ENCODE results near the gene MARCHF7.
"Not testable (repeated sequence)": the region's sequence is repeated elsewhere in the genome, so short reads cannot be mapped to it uniquely, and the experiment has no call there.

The MARCHF7 gene

GRCh38 chr2:159720676-159721075, 8.4 kb downstream of the MARCHF7 start:
- DNase-seq: no peak

- no peak for DNase-seq
Observed at GRCh38 chr2:159722580-159722979, 10.3 kb downstream of the MARCHF7 start.

- DNase-seq: not testable (repeated sequence)
Observed at GRCh38 chr2:159724795-159725572, 12.7 kb downstream of the MARCHF7 start.

- DNase-seq: no peak
Observed at GRCh38 chr2:159725713-159726112, 13.4 kb downstream of the MARCHF7 start.

GRCh38 chr2:159728629-159729028, 16.3 kb downstream of the MARCHF7 start:
- no peak for DNase-seq

- DNase-seq: no peak
Observed at GRCh38 chr2:159735648-159736047, 23.3 kb downstream of the MARCHF7 start.

GRCh38 chr2:159736048-159736447, 23.7 kb downstream of the MARCHF7 start:
- DNase-seq: no peak

GRCh38 chr2:159737292-159737916, 25.1 kb downstream of the MARCHF7 start:
- no peak for DNase-seq

GRCh38 chr2:159737917-159738296, 25.6 kb downstream of the MARCHF7 start:
- no peak for DNase-seq

GRCh38 chr2:159738509-159739390, 26.4 kb downstream of the MARCHF7 start:
- no peak for DNase-seq

- no peak for DNase-seq
Observed at GRCh38 chr2:159742846-159743245, 30.5 kb downstream of the MARCHF7 start.

GRCh38 chr2:159744363-159744762, 32.1 kb downstream of the MARCHF7 start:
- no peak for DNase-seq

GRCh38 chr2:159745237-159745636, 32.9 kb downstream of the MARCHF7 start:
- not testable (repeated sequence) for DNase-seq

- DNase-seq: no peak
Observed at GRCh38 chr2:159748089-159748488, 35.8 kb downstream of the MARCHF7 start.

GRCh38 chr2:159750873-159751272, 38.6 kb downstream of the MARCHF7 start:
- DNase-seq: no peak

- DNase-seq: no peak
Observed at GRCh38 chr2:159753797-159754196, 41.5 kb downstream of the MARCHF7 start.

GRCh38 chr2:159755014-159755413, 42.7 kb downstream of the MARCHF7 start:
- no peak for DNase-seq

GRCh38 chr2:159755788-159756187, 43.5 kb downstream of the MARCHF7 start:
- no peak for DNase-seq

- DNase-seq: no peak
Observed at GRCh38 chr2:159758239-159758638, 45.9 kb downstream of the MARCHF7 start.

- DNase-seq: no peak
Observed at GRCh38 chr2:159758686-159759085, 46.4 kb downstream of the MARCHF7 start.

- DNase-seq: no peak
Observed at GRCh38 chr2:159759577-159759976, 47.3 kb downstream of the MARCHF7 start.

- DNase-seq: no peak
Observed at GRCh38 chr2:159760326-159760725, 48.0 kb downstream of the MARCHF7 start.

- DNase-seq: no peak
Observed at GRCh38 chr2:159762075-159762474, 49.8 kb downstream of the MARCHF7 start.
